Measurements from ENCODE around the gene MAB21L1.

Gene MAB21L1

GRCh38 chr13:35457258-35457657 is 19.2 kb downstream of the MAB21L1 start:
- no peak for TF ChIP-seq CTCF (IDR thresholded peaks at IDR 0.05; ENCODE audit: insufficient read depth, low read length, poor library complexity, severe bottlenecking)
- Histone ChIP-seq H3K4me3 (replicated peaks; ENCODE audit: low read depth, low read length) (no peak overlapping the region), H3K36me3 (ENCODE audit: control insufficient read depth, insufficient read depth, low read length) (no peaks in the 10 kb centered on the region), H3K27me3 (replicated peaks; ENCODE audit: control insufficient read depth, insufficient read depth, low read length) (no peaks in the 10 kb centered on the region)
- DNase-seq (ENCODE audit: extremely low read depth, insufficient read length) = no peak

- no peaks in the 10 kb centered on the region for H3K36me3 ChIP-seq (ENCODE audit: control insufficient read depth, insufficient read depth, low read length)
- no peaks in the 10 kb centered on the region for H3K27me3 ChIP-seq (replicated peaks; ENCODE audit: control insufficient read depth, insufficient read depth, low read length)
- H3K4me3 ChIP-seq (replicated peaks; ENCODE audit: low read depth, low read length) = no peak overlapping the region
- DNase-seq (ENCODE audit: extremely low read depth, insufficient read length) = no peak
- TF ChIP-seq CTCF (IDR thresholded peaks at IDR 0.05; ENCODE audit: insufficient read depth, low read length, poor library complexity, severe bottlenecking) = no peak
Observed at GRCh38 chr13:35455022-35455421, 21.5 kb downstream of the MAB21L1 start.

GRCh38 chr13:35449821-35450220 is 26.7 kb downstream of the MAB21L1 start:
- DNase-seq (ENCODE audit: extremely low read depth, insufficient read length) = no peak
- no peak for TF ChIP-seq CTCF (IDR thresholded peaks at IDR 0.05; ENCODE audit: insufficient read depth, low read length, poor library complexity, severe bottlenecking)
- no peaks in the 10 kb centered on the region for H3K27me3 ChIP-seq (replicated peaks; ENCODE audit: control insufficient read depth, insufficient read depth, low read length)
- no peak overlapping the region for H3K4me3 ChIP-seq (replicated peaks; ENCODE audit: low read depth, low read length)
- H3K36me3 ChIP-seq (ENCODE audit: control insufficient read depth, insufficient read depth, low read length) = no peaks in the 10 kb centered on the region

- TF ChIP-seq CTCF (IDR thresholded peaks at IDR 0.05; ENCODE audit: insufficient read depth, low read length, poor library complexity, severe bottlenecking) = no peak
- DNase-seq (ENCODE audit: extremely low read depth, insufficient read length) = no peak
- Histone ChIP-seq H3K4me3 (replicated peaks; ENCODE audit: low read depth, low read length) (no peak overlapping the region), H3K27me3 (replicated peaks; ENCODE audit: control insufficient read depth, insufficient read depth, low read length) (no peaks in the 10 kb centered on the region), H3K36me3 (ENCODE audit: control insufficient read depth, insufficient read depth, low read length) (no peaks in the 10 kb centered on the region)
Observed at GRCh38 chr13:35448465-35448864, 28.0 kb downstream of the MAB21L1 start.
